ENCODE data around the gene TAS2R14.
A peak's percentile ranks its signal among the peaks of the same experiment; 100 is the strongest.

The TAS2R14 gene, protein sequence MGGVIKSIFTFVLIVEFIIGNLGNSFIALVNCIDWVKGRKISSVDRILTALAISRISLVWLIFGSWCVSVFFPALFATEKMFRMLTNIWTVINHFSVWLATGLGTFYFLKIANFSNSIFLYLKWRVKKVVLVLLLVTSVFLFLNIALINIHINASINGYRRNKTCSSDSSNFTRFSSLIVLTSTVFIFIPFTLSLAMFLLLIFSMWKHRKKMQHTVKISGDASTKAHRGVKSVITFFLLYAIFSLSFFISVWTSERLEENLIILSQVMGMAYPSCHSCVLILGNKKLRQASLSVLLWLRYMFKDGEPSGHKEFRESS

DNA sequence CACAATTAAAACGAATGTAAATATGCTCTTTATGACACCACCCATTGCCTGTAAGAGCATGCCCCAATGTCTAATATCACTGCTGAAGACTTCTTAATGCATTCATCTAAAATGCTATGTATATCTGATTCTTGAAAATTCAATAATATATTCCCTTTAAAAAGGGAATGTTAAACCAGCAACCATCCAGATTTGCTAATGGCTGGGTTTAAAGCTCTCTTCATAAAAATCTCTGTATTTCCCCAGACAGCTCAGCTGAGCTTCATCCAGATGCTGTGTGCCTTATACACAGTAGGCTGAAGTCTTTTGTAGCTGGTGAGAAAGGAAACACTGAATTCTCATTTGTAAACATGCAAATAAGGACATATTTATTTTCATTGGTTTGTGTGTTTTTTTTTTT, at the start of gene TAS2R14:
TSS of gene TAS2R14 (minus strand) at position 101 of the 400 bp plus-strand sequence. CDS start at position 45, 56 bp downstream.
- Histone ChIP-seq H3K27me3 (ENCODE audit: insufficient read depth, insufficient read length) (no peaks in the 10 kb centered on the region), H3K4me3 (ENCODE audit: insufficient read length, low read depth) (no peak within 1 kb of the TSS), H3K4me1 (ENCODE audit: insufficient read depth, insufficient read length) (peaks cover 3% of the 10 kb centered on the region), H3K9me3 (ENCODE audit: insufficient read depth, low read length) (peaks cover 14% of the 10 kb centered on the region), H3K9ac (ENCODE audit: insufficient read length, low read depth) (no peak within 1 kb of the TSS), H3K36me3 (ENCODE audit: insufficient read depth, insufficient read length, low read length) (no peaks in the 10 kb centered on the region)
- DNase-seq (ENCODE audit: low read depth, low spot score), result no peak
- no peak for TF ChIP-seq ZNF274 (IDR thresholded peaks at IDR 0.05; ENCODE audit: low read depth, low read length)
- no peak for TF ChIP-seq YY1 (IDR thresholded peaks at IDR 0.05; ENCODE audit: insufficient read depth, insufficient read length)
- no peak for TF ChIP-seq SUZ12 (IDR thresholded peaks at IDR 0.05; ENCODE audit: extremely low read depth, insufficient read depth, insufficient read length)

DNA sequence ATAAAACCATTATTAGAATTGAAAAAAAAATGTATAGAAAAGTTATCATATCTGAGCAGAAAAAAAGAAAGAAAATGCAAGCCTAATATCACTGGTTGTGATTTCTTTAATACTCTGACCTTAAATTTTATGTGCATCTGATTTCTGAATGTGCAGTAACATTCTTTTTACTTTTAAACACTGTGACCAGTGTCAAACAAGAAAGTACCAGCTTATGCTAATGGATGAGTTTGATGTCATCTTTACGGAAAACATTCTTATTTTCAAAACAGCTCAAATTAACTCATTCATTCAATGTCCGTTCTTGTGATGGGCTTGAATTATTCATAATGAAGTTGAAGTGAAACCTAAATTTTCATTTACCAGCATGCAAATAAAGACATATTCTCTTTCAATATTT, 47.7 kb upstream of the TAS2R14 start, which contains the start of gene TAS2R50:
TSS of gene TAS2R50 (minus strand) at position 101 of the 400 bp plus-strand sequence. CDS start at position 49, 52 bp downstream.
- H3K36me3 ChIP-seq (ENCODE audit: insufficient read depth, insufficient read length, low read length), result no peaks in the 10 kb centered on the region
- H3K9ac ChIP-seq (ENCODE audit: insufficient read length, low read depth), result no peak within 1 kb of the TSS
- no peaks in the 10 kb centered on the region for H3K4me1 ChIP-seq (ENCODE audit: insufficient read depth, insufficient read length)
- no peaks in the 10 kb centered on the region for H3K9me3 ChIP-seq (ENCODE audit: insufficient read depth, low read length)
- TF ChIP-seq ZNF274 (IDR thresholded peaks at IDR 0.05; ENCODE audit: low read depth, low read length) (no peak), YY1 (IDR thresholded peaks at IDR 0.05; ENCODE audit: insufficient read depth, insufficient read length) (no peak), SUZ12 (IDR thresholded peaks at IDR 0.05; ENCODE audit: extremely low read depth, insufficient read depth, insufficient read length) (no peak)
- no peak for DNase-seq (ENCODE audit: low read depth, low spot score)
- no peak within 1 kb of the TSS for H3K4me3 ChIP-seq (ENCODE audit: insufficient read length, low read depth)
- H3K27me3 ChIP-seq (ENCODE audit: insufficient read depth, insufficient read length), result no peaks in the 10 kb centered on the region

DNA sequence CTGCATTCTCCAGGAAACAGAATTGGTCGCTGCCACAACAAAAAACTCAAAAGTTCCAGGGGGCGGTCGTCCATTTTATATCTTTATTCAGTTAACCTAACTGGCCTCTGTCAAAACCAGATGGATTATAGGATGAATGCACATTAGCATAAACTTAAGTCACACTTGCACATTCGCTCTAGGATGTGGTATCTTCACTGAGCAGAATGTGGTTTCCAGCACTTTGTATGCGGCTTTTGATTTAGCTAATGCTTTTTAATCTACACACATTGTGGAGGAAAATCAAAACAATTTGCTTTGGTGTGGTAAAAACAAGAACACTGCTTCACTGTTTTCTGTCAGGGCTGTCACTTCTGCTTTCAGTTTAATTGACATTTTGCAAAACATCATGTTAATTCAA, 43.2 kb upstream of the TAS2R14 start:
- Histone ChIP-seq H3K9me3 (ENCODE audit: insufficient read depth, low read length) (0 out of 2 replicates have a peak, but pooled peaks cover 4% of the 10 kb centered on the region), H3K9ac (ENCODE audit: insufficient read length, low read depth) (no peak overlapping the region), H3K27me3 (ENCODE audit: insufficient read depth, insufficient read length) (no peaks in the 10 kb centered on the region), H3K4me1 (ENCODE audit: insufficient read depth, insufficient read length) (no peaks in the 10 kb centered on the region), H3K4me3 (ENCODE audit: insufficient read length, low read depth) (no peak overlapping the region), H3K36me3 (ENCODE audit: insufficient read depth, insufficient read length, low read length) (no peaks in the 10 kb centered on the region)
- TF ChIP-seq YY1 (IDR thresholded peaks at IDR 0.05; ENCODE audit: insufficient read depth, insufficient read length) (no peak), ZNF274 (IDR thresholded peaks at IDR 0.05; ENCODE audit: low read depth, low read length) (no peak), SUZ12 (IDR thresholded peaks at IDR 0.05; ENCODE audit: extremely low read depth, insufficient read depth, insufficient read length) (no peak)
- no peak for DNase-seq (ENCODE audit: low read depth, low spot score)

DNA sequence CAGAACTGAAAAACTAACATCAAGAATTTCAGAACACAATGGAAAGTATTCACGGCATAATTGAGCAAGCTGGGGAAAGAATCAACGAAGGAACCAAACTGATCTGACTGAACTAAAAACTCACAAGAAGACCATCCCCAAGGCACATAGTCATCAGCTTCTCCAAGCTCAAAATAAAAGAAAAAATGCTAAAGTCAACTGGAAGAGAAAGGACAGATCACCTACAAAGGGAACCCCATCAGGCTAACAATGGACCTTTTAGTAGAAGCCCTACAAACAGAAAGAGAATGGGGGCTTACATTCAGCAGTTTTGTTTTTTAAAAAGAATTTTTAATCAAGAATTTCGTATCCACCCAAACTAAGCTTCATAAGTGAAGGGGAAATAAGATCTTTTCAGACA, 35.9 kb upstream of the TAS2R14 start:
- Histone ChIP-seq H3K4me3 (ENCODE audit: insufficient read length, low read depth) (no peak overlapping the region), H3K27me3 (ENCODE audit: insufficient read depth, insufficient read length) (no peaks in the 10 kb centered on the region), H3K9ac (ENCODE audit: insufficient read length, low read depth) (no peak overlapping the region), H3K9me3 (ENCODE audit: insufficient read depth, low read length) (0 out of 2 replicates have a peak, but pooled peaks cover 4% of the 10 kb centered on the region), H3K4me1 (ENCODE audit: insufficient read depth, insufficient read length) (no peaks in the 10 kb centered on the region), H3K36me3 (ENCODE audit: insufficient read depth, insufficient read length, low read length) (no peaks in the 10 kb centered on the region)
- no peak for TF ChIP-seq SUZ12 (IDR thresholded peaks at IDR 0.05; ENCODE audit: extremely low read depth, insufficient read depth, insufficient read length)
- no peak for TF ChIP-seq YY1 (IDR thresholded peaks at IDR 0.05; ENCODE audit: insufficient read depth, insufficient read length)
- TF ChIP-seq ZNF274 (IDR thresholded peaks at IDR 0.05; ENCODE audit: low read depth, low read length), result no peak
- peak; percentile 51 for DNase-seq (ENCODE audit: low read depth, low spot score)

DNA sequence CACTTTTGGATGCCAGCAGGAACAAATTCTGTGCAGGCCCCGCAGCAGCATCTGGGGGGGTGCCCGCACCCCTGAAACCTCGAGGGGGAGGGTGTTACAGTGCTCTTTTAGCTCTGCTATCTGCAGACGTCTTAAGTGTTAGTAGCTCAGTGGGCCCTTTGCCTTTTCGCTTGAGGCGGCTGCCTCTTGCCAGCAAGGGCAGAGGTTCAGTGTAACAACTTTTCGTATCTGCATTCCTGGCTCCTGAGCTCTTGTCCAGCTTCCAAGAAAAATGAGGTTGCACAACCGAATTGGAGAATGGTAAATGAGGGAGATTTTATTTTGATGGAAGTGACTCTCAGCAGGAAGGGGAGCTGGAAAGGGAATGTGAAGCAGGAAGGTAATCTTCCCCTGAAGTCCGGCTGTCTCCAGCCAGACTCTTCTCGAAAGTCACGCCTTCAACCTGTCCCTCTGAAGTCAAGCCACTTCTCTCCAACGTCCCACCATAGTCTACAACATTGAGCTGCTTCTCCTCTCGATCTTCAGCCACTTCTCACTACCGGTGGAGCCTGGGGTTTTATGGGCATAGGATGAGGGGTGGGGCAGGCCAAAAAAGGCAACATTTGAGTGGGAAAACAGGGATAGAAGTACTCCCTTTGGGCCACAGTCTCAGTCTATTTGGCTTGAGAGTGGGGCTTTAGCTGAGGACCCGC, 29.8 kb upstream of the TAS2R14 start:
- Histone ChIP-seq H3K27me3 (ENCODE audit: insufficient read depth, insufficient read length) (no peaks in the 10 kb centered on the region), H3K4me3 (ENCODE audit: insufficient read length, low read depth) (no peak overlapping the region), H3K4me1 (ENCODE audit: insufficient read depth, insufficient read length) (no peaks in the 10 kb centered on the region), H3K9ac (ENCODE audit: insufficient read length, low read depth) (no peak overlapping the region), H3K9me3 (ENCODE audit: insufficient read depth, low read length) (no peaks in the 10 kb centered on the region), H3K36me3 (ENCODE audit: insufficient read depth, insufficient read length, low read length) (no peaks in the 10 kb centered on the region)
- TF ChIP-seq ZNF274 (IDR thresholded peaks at IDR 0.05; ENCODE audit: low read depth, low read length) (no peak), SUZ12 (IDR thresholded peaks at IDR 0.05; ENCODE audit: extremely low read depth, insufficient read depth, insufficient read length) (no peak), YY1 (IDR thresholded peaks at IDR 0.05; ENCODE audit: insufficient read depth, insufficient read length) (no peak)
- DNase-seq (ENCODE audit: low read depth, low spot score), result no peak

DNA sequence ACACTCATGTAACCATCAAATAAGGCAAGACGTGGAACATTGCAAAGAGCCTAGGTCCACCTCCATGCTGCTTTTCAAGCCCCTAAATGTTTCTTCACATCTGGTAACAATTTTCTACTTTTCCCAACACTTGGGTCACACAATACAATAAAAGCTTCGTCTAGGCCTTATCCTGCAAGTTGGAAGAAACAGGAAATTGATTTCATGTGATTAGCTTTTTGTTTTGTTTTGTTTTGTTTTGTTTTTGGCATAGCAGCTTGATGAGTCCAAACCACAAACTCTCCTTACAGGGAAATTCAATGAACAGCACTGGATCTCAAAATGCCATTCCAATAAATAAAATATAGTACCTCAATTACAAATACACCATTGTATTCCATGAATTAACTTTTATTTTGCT, 28.3 kb upstream of the TAS2R14 start:
- DNase-seq (ENCODE audit: low read depth, low spot score), result no peak
- no peak for TF ChIP-seq SUZ12 (IDR thresholded peaks at IDR 0.05; ENCODE audit: extremely low read depth, insufficient read depth, insufficient read length)
- TF ChIP-seq YY1 (IDR thresholded peaks at IDR 0.05; ENCODE audit: insufficient read depth, insufficient read length), result no peak
- TF ChIP-seq ZNF274 (IDR thresholded peaks at IDR 0.05; ENCODE audit: low read depth, low read length), result no peak
- Histone ChIP-seq H3K9ac (ENCODE audit: insufficient read length, low read depth) (no peak overlapping the region), H3K9me3 (ENCODE audit: insufficient read depth, low read length) (no peaks in the 10 kb centered on the region), H3K27me3 (ENCODE audit: insufficient read depth, insufficient read length) (no peaks in the 10 kb centered on the region), H3K36me3 (ENCODE audit: insufficient read depth, insufficient read length, low read length) (no peaks in the 10 kb centered on the region), H3K4me1 (ENCODE audit: insufficient read depth, insufficient read length) (no peaks in the 10 kb centered on the region), H3K4me3 (ENCODE audit: insufficient read length, low read depth) (no peak overlapping the region)

DNA sequence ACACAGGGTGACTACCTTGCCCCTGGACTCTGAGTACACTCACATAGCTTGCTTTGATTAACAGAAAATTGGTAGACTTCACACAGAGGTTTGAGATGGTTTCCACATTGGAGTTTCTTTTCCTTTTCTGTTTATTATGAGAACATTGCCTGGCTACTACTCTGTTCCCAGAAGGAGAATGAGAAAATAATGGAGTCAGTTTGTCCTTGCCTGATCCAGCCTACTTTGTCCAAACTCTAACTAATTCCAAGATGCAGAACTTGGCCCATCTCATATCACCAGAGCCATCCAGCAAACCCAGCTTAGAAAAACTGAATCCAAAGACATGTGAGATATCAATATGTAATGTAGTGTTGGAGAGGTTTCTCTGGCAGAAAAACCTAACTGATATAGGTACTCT, 27.3 kb upstream of the TAS2R14 start:
- no peak for DNase-seq (ENCODE audit: low read depth, low spot score)
- Histone ChIP-seq H3K9ac (ENCODE audit: insufficient read length, low read depth) (no peak overlapping the region), H3K4me3 (ENCODE audit: insufficient read length, low read depth) (no peak overlapping the region), H3K4me1 (ENCODE audit: insufficient read depth, insufficient read length) (no peaks in the 10 kb centered on the region), H3K27me3 (ENCODE audit: insufficient read depth, insufficient read length) (no peaks in the 10 kb centered on the region), H3K36me3 (ENCODE audit: insufficient read depth, insufficient read length, low read length) (peaks cover 4% of the 10 kb centered on the region), H3K9me3 (ENCODE audit: insufficient read depth, low read length) (no peaks in the 10 kb centered on the region)
- no peak for TF ChIP-seq SUZ12 (IDR thresholded peaks at IDR 0.05; ENCODE audit: extremely low read depth, insufficient read depth, insufficient read length)
- TF ChIP-seq ZNF274 (IDR thresholded peaks at IDR 0.05; ENCODE audit: low read depth, low read length), result no peak
- TF ChIP-seq YY1 (IDR thresholded peaks at IDR 0.05; ENCODE audit: insufficient read depth, insufficient read length), result no peak
